Prostate gland (tissue), 2 donors: Measurements from ENCODE around the gene CLIP1. TPM values are rescaled to one million over a fixed set of nuclear protein-coding genes. Genes with fewer than 3 reads are reported as not detected.
A peak's percentile ranks its signal among the peaks of the same experiment; 100 is the strongest.
"Not testable (repeated sequence)": the region's sequence is repeated elsewhere in the genome, so short reads cannot be mapped to it uniquely, and the experiment has no call there.

Source experiments
- DNase-seq: peaks from one replicate; pipeline ENCODE4 v3.0.0-alpha.2; 2019; ENCODE audit warnings: low spot score
- H3K27ac ChIP-seq, 2 donors: fragments of 200-600 bp; sonication (generic); 2 replicates each; pipeline ENCODE4 v1.5.1; 2017 to 2019
- H3K27me3 ChIP-seq: fragments of 200-600 bp; sonication (generic); replicated peaks from 2 replicates; pipeline ENCODE4 v1.5.1; 2019; ENCODE audit not compliant: insufficient read depth
- H3K36me3 ChIP-seq, 2 donors: fragments of 200-600 bp; sonication (generic); 1 replicate in 1 of 2; 2 replicates in 1 of 2; pipeline versions ENCODE4 v1.5.1 to v1.8.1; 2017 to 2019
- H3K4me1 ChIP-seq: fragments of 200-600 bp; sonication (generic); replicated peaks from 2 replicates; pipeline ENCODE4 v1.5.1; 2019
- H3K4me3 ChIP-seq, 2 donors: fragments of 200-600 bp; sonication (generic); 2 replicates each; pipeline ENCODE4 v1.5.1; 2017 to 2019
- H3K9me3 ChIP-seq: fragments of 200-600 bp; sonication (generic); 2 replicates; pipeline ENCODE4 v1.5.1; 2017
- CTCF ChIP-seq, 4 experiments: fragments of 200-600 bp in 2 of 4; fragments of 450-650 bp in 2 of 4; sonication (generic) in 2 of 4; IDR thresholded peaks; 1 replicate in 3 of 4; 2 replicates in 1 of 4; pipeline ENCODE4 v1.5.1; 2016 to 2019; ENCODE audit warnings: antibody characterized with exemption in 4 of 4, mild to moderate bottlenecking in 2 of 4, moderate library complexity in 2 of 4
- POLR2A ChIP-seq: fragments of 450-650 bp; IDR thresholded peaks from one replicate; pipeline ENCODE4 v1.6.1; 2016; ENCODE audit warnings: antibody characterized with exemption, mild to moderate bottlenecking
- POLR2AphosphoS5 ChIP-seq: sonication (generic); formaldehyde crosslinking; IDR thresholded peaks from one replicate; pipeline ENCODE4 v1.6.1; 2017; ENCODE audit warnings: antibody characterized with exemption
- WGBS: methylation state at CpG from one replicate; pipeline ENCODE4 v1.1.5; 2018; 5-methylcytosine and 5-hydroxymethylcytosine counted together
- intact Hi-C: fragments of 100-400 bp; cut with DNase I; formaldehyde crosslinking; loops from one replicate; pipeline ENCODE4 v1.14.2; 2022
- total RNA-seq, 2 donors: library from RNA; depleted of rRNA; stranded (reverse); fragments of >200 nt; gene quantifications; one replicate each; pipeline ENCODE4 v1.1.0, GENCODE V29; 2016

The CLIP1 gene
- total RNA-seq, 2 donors from 2014 or later = 59.9 to 84.1 TPM

GRCh38 chr12:122399592-122400373 lies 22.7 kb downstream of the CLIP1 start:
- intact Hi-C loops = loop anchor here (2.0 kb wide), 1 partner anchor 71 kb away; no protein-coding TSS in a partner anchor
- peaks cover 11% of the 10 kb centered on the region for H3K4me1 ChIP-seq
- no peaks in the 10 kb centered on the region for H3K27me3 ChIP-seq
- DNase-seq = peak; percentile 88
- H3K36me3 ChIP-seq = no peaks in the 10 kb centered on the region
- no peaks in the 10 kb centered on the region for H3K9me3 ChIP-seq
- 9% methylated on average over 14 of the region's 14 CpGs for WGBS
- no peak overlapping the region for H3K4me3 ChIP-seq
- peak overlapping the region; percentile 86 to 88 for H3K27ac ChIP-seq
- TF ChIP-seq POLR2AphosphoS5 (peak; percentile 83), POLR2A (peak; percentile 26), CTCF (IDR thresholded peaks at IDR 0.05) (peak in 3 of 4 experiments; percentile 68 to 83 (median 73))

GRCh38 chr12:122399254-122399591 lies 23.2 kb downstream of the CLIP1 start:
- no peak overlapping the region for H3K4me3 ChIP-seq
- intact Hi-C loops = loop anchor here (2.0 kb wide), 1 partner anchor 72 kb away; no protein-coding TSS in a partner anchor

GRCh38 chr12:122397981-122398380 lies 24.5 kb downstream of the CLIP1 start:
- Histone ChIP-seq H3K4me1 (peaks cover 11% of the 10 kb centered on the region), H3K27ac (peak overlapping the region in 1 of 2 donors; percentile 88)
- WGBS = 95% methylated on average over 6 of the region's 6 CpGs
- intact Hi-C loops = loop anchor here (2.0 kb wide), 1 partner anchor 73 kb away; no protein-coding TSS in a partner anchor
- not testable (repeated sequence) for H3K36me3 ChIP-seq, H3K9me3 ChIP-seq, DNase-seq, H3K4me3 ChIP-seq, H3K27me3 ChIP-seq

More at GRCh38 chr12:122399254-122399591, 23.2 kb downstream of the CLIP1 start:
- Histone ChIP-seq H3K27ac (peak overlapping the region; percentile 86 to 88), H3K36me3 (no peaks in the 10 kb centered on the region), H3K9me3 (no peaks in the 10 kb centered on the region), H3K27me3 (no peaks in the 10 kb centered on the region), H3K4me1 (peaks cover 11% of the 10 kb centered on the region)
- DNase-seq = no peak
- 3% methylated on average over 2 of the region's 2 CpGs for WGBS
- TF ChIP-seq POLR2AphosphoS5 (no peak), POLR2A (no peak), CTCF (IDR thresholded peaks at IDR 0.05) (no peak)

- DNase-seq = no peak
These were observed 27.1 kb downstream of the CLIP1 start for GRCh38 chr12:122395319-122395718.

More at GRCh38 chr12:122395319-122395718, 27.1 kb downstream of the CLIP1 start:
- Histone ChIP-seq H3K9me3 (no peaks in the 10 kb centered on the region), H3K4me1 (peaks cover 9% of the 10 kb centered on the region), H3K4me3 (no peak overlapping the region), H3K27ac (peak overlapping the region in 1 of 2 donors; percentile 43), H3K36me3 (no peaks in the 10 kb centered on the region), H3K27me3 (no peaks in the 10 kb centered on the region)
- intact Hi-C loops = no loop called here
- TF ChIP-seq POLR2A (no peak), POLR2AphosphoS5 (no peak), CTCF (IDR thresholded peaks at IDR 0.05) (no peak)
- WGBS = 65% methylated on average over 3 of the region's 3 CpGs
